ENCODE data around the gene NRG2.

The NRG2 gene

GRCh38 chr5:139847790-139848507 is 195.2 kb downstream of the NRG2 start:
- Histone ChIP-seq H3K4me1 (ENCODE audit: control insufficient read depth, insufficient read depth, low read length) (no peaks in the 10 kb centered on the region), H3K4me3 (ENCODE audit: insufficient read depth, low read depth, low read length) (peak overlapping the region; percentile 43), H3K27ac (ENCODE audit: insufficient read depth, low read depth, low read length, poor library complexity, severe bottlenecking) (no peak overlapping the region), H3K27me3 (ENCODE audit: control insufficient read depth, insufficient read depth, low read length, poor library complexity, severe bottlenecking) (peaks cover 59% of the 10 kb centered on the region), H3K9me3 (ENCODE audit: control insufficient read depth, low read length) (no peaks in the 10 kb centered on the region), H3K36me3 (ENCODE audit: control insufficient read depth, insufficient read depth, low read length) (no peaks in the 10 kb centered on the region)
- WGBS, 2 experiments = 1% methylated on average over 107 of the region's 107 CpGs

DNA sequence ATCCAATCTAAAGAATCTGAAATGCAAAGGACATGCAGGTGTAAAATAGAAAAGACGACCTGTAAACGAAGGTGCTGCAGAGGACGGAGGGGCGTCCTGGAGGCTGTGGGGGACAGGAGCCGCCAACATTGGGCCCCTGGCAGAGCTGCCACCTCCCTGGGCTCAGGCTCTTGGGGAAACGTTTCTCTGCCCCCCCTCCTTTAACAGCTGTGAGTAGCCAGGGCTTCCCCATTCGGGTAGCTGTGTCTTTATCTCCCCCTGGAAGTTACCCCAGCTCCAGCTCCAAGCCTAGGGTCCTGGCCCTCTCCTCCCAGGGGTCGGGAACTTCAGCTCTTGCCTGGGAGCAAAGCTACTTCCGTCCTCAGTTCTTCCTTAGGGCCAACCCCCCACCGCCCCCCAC is 196.0 kb downstream of the NRG2 start:
- WGBS, 2 experiments = 51 to 53% methylated on average over 9 of the region's 10 CpGs
- H3K36me3 ChIP-seq (ENCODE audit: control insufficient read depth, insufficient read depth, low read length) = no peaks in the 10 kb centered on the region
- H3K9me3 ChIP-seq (ENCODE audit: control insufficient read depth, low read length) = no peaks in the 10 kb centered on the region
- no peak overlapping the region for H3K27ac ChIP-seq (ENCODE audit: insufficient read depth, low read depth, low read length, poor library complexity, severe bottlenecking)
- H3K4me1 ChIP-seq (ENCODE audit: control insufficient read depth, insufficient read depth, low read length) = no peaks in the 10 kb centered on the region
- H3K27me3 ChIP-seq (ENCODE audit: control insufficient read depth, insufficient read depth, low read length, poor library complexity, severe bottlenecking) = peaks cover 59% of the 10 kb centered on the region
- no peak overlapping the region for H3K4me3 ChIP-seq (ENCODE audit: insufficient read depth, low read depth, low read length)

- Histone ChIP-seq H3K27me3 (ENCODE audit: control insufficient read depth, insufficient read depth, low read length, poor library complexity, severe bottlenecking) (peaks cover 59% of the 10 kb centered on the region), H3K27ac (ENCODE audit: insufficient read depth, low read depth, low read length, poor library complexity, severe bottlenecking) (no peak overlapping the region), H3K9me3 (ENCODE audit: control insufficient read depth, low read length) (no peaks in the 10 kb centered on the region), H3K4me1 (ENCODE audit: control insufficient read depth, insufficient read depth, low read length) (no peaks in the 10 kb centered on the region), H3K36me3 (ENCODE audit: control insufficient read depth, insufficient read depth, low read length) (no peaks in the 10 kb centered on the region), H3K4me3 (ENCODE audit: insufficient read depth, low read depth, low read length) (no peak overlapping the region)
- WGBS, 2 experiments = 85 to 86% methylated on average over 18 of the region's 18 CpGs
Measured at GRCh38 chr5:139845846-139846681, 197.0 kb downstream of the NRG2 start.

DNA sequence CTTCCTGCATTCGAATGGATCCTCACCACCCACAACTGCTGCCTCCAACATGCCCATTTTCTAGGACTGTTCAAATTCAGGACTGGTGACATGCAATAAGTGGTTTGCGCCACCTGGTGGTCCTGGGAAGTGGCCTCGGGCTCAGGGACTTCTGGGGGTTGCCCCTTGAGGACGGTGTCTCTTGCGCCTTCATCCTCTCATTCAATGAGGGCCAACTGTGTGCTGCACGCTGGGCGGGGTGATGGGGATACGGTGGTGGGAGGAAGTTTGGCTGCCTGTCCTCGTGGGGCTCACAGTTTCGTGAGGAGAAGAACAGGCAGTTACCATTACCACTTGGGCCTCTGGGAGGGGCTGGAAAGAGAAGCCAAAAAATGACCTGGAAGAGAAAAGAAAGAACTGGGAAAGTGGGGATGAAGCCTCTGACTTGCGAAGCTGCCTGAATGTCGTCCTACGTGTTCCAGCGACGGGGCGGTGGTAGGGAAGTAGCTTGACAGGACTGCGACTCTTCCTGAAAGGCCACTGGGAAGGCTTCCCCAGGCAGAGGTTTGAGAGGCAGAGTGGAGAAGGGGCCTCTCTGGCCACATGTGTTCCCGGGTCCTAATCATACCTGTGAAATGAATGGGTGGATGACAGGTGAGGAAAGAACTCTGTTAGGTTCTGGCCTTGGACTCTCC is 198.5 kb downstream of the NRG2 start:
- Histone ChIP-seq H3K4me1 (ENCODE audit: control insufficient read depth, insufficient read depth, low read length) (no peaks in the 10 kb centered on the region), H3K4me3 (ENCODE audit: insufficient read depth, low read depth, low read length) (no peak overlapping the region), H3K27ac (ENCODE audit: insufficient read depth, low read depth, low read length, poor library complexity, severe bottlenecking) (no peak overlapping the region), H3K9me3 (ENCODE audit: control insufficient read depth, low read length) (no peaks in the 10 kb centered on the region), H3K27me3 (ENCODE audit: control insufficient read depth, insufficient read depth, low read length, poor library complexity, severe bottlenecking) (peaks cover 52% of the 10 kb centered on the region), H3K36me3 (ENCODE audit: control insufficient read depth, insufficient read depth, low read length) (no peaks in the 10 kb centered on the region)
- WGBS, 2 experiments = 38 to 39% methylated on average over 18 of the region's 18 CpGs

DNA sequence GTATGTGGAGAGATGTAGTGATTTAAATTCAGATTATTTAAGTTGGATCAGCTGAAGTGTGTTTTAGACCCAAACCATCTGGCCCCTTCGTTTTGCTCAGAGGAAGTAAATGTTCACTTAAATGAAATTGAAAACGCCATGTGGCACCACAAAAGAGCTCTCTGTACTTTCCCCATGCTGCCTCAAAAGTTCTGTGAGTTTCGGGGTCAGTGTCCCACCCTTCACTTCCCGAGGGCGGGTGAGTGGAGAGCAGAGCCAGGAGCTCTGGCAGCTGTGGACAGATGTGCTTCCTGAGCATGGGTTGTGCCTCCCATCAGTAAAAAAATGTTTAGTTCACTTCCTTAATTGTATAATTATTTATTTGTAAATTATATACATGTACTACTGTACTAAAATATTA is 199.1 kb downstream of the NRG2 start:
- no peak overlapping the region for H3K27ac ChIP-seq (ENCODE audit: insufficient read depth, low read depth, low read length, poor library complexity, severe bottlenecking)
- H3K36me3 ChIP-seq (ENCODE audit: control insufficient read depth, insufficient read depth, low read length) = no peaks in the 10 kb centered on the region
- WGBS, 2 experiments = 68 to 79% methylated on average over 5 of the region's 5 CpGs
- H3K4me3 ChIP-seq (ENCODE audit: insufficient read depth, low read depth, low read length) = no peak overlapping the region
- no peaks in the 10 kb centered on the region for H3K4me1 ChIP-seq (ENCODE audit: control insufficient read depth, insufficient read depth, low read length)
- H3K9me3 ChIP-seq (ENCODE audit: control insufficient read depth, low read length) = no peaks in the 10 kb centered on the region
- H3K27me3 ChIP-seq (ENCODE audit: control insufficient read depth, insufficient read depth, low read length, poor library complexity, severe bottlenecking) = peaks cover 46% of the 10 kb centered on the region

DNA sequence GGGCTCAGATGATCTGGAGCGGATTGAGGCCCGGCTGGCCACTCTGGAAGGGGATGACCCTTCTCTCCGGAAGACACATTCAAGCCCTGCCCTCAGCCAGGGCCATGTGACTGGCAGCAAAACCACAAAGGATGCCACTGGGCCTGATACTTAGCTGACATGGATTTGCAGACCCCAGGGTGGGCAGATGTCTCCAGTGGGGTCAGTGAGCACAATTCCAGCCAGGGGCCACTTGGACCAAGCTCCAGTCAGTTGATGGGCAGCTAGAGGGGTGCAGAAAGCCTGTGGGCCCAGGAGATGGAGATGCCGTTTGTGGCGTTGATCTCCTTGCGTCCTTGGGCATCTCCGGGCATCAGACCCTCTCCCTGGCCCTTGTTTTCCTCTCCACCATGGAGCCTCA is 200.8 kb downstream of the NRG2 start:
- 92 to 94% methylated on average over 7 of the region's 7 CpGs for WGBS, 2 experiments
- H3K27ac ChIP-seq (ENCODE audit: insufficient read depth, low read depth, low read length, poor library complexity, severe bottlenecking) = no peak overlapping the region
- H3K36me3 ChIP-seq (ENCODE audit: control insufficient read depth, insufficient read depth, low read length) = no peaks in the 10 kb centered on the region
- no peak overlapping the region for H3K4me3 ChIP-seq (ENCODE audit: insufficient read depth, low read depth, low read length)
- H3K4me1 ChIP-seq (ENCODE audit: control insufficient read depth, insufficient read depth, low read length) = no peaks in the 10 kb centered on the region
- H3K27me3 ChIP-seq (ENCODE audit: control insufficient read depth, insufficient read depth, low read length, poor library complexity, severe bottlenecking) = peaks cover 29% of the 10 kb centered on the region
- H3K9me3 ChIP-seq (ENCODE audit: control insufficient read depth, low read length) = no peaks in the 10 kb centered on the region

DNA sequence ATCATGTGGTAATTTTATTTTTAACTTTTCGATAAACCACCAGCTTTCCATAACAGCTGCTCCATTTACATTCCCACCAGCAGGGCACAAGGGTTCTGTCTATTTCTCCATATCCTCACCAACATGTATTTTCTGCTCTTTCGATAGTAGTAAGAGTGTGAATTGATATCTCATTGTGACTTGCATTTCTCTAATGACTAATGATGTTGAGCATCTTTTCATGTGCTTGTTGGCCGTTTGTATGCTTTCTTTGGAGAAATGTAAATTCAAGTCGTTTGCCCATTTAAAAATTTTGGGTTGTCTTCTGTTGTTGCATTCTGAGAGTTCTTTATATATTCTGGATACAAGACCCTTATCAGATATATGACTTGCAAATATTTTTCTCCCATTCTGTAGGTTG is 201.6 kb downstream of the NRG2 start:
- Histone ChIP-seq H3K4me3 (ENCODE audit: insufficient read depth, low read depth, low read length) (no peak overlapping the region), H3K27ac (ENCODE audit: insufficient read depth, low read depth, low read length, poor library complexity, severe bottlenecking) (no peak overlapping the region), H3K27me3 (ENCODE audit: control insufficient read depth, insufficient read depth, low read length, poor library complexity, severe bottlenecking) (peaks cover 22% of the 10 kb centered on the region), H3K4me1 (ENCODE audit: control insufficient read depth, insufficient read depth, low read length) (no peaks in the 10 kb centered on the region), H3K9me3 (ENCODE audit: control insufficient read depth, low read length) (no peaks in the 10 kb centered on the region), H3K36me3 (ENCODE audit: control insufficient read depth, insufficient read depth, low read length) (no peaks in the 10 kb centered on the region)
- WGBS, 2 experiments = 65 to 86% methylated on average over 3 to 4 of the region's 4 CpGs

GRCh38 chr5:139839918-139840317 is 203.2 kb downstream of the NRG2 start:
- Histone ChIP-seq H3K27me3 (ENCODE audit: control insufficient read depth, insufficient read depth, low read length, poor library complexity, severe bottlenecking) (peaks cover 5% of the 10 kb centered on the region), H3K4me1 (ENCODE audit: control insufficient read depth, insufficient read depth, low read length) (no peaks in the 10 kb centered on the region), H3K36me3 (ENCODE audit: control insufficient read depth, insufficient read depth, low read length) (no peaks in the 10 kb centered on the region), H3K27ac (ENCODE audit: insufficient read depth, low read depth, low read length, poor library complexity, severe bottlenecking) (no peak overlapping the region), H3K4me3 (ENCODE audit: insufficient read depth, low read depth, low read length) (no peak overlapping the region), H3K9me3 (ENCODE audit: control insufficient read depth, low read length) (no peaks in the 10 kb centered on the region)
- 91 to 93% methylated on average over 8 of the region's 8 CpGs for WGBS, 2 experiments

DNA sequence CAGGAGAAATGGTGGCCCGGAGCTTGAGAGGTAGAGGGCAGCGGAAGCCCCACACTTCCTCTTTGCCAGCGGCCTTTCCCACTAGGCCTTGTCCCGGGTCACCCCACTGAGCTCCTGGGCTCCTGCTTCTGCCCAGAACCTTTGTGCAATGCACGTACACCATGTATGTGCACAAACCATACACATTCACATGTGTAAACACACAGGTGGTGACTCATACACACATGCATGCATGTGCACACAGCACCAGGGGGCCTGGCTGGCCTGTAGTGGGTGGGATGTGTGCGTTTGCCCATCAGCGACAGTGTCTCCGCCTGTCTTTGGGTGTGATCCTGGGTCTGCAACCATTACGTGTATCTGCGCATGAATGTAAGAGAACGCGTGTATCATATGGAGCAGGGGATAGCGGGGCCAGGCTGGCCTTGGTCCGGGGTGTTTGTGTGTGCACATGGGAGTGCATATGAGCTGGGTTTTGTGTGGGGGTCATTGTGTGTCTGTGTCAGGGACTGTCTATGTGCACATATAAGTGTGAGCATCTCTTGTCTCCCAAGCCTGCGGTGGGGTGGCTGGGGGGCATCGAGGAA is 203.8 kb downstream of the NRG2 start:
- Histone ChIP-seq H3K36me3 (ENCODE audit: control insufficient read depth, insufficient read depth, low read length) (no peaks in the 10 kb centered on the region), H3K27ac (ENCODE audit: insufficient read depth, low read depth, low read length, poor library complexity, severe bottlenecking) (no peak overlapping the region), H3K4me1 (ENCODE audit: control insufficient read depth, insufficient read depth, low read length) (no peaks in the 10 kb centered on the region), H3K27me3 (ENCODE audit: control insufficient read depth, insufficient read depth, low read length, poor library complexity, severe bottlenecking) (peaks cover 1% of the 10 kb centered on the region), H3K4me3 (ENCODE audit: insufficient read depth, low read depth, low read length) (no peak overlapping the region), H3K9me3 (ENCODE audit: control insufficient read depth, low read length) (no peaks in the 10 kb centered on the region)
- WGBS, 2 experiments = 95 to 96% methylated on average over 16 of the region's 16 CpGs
